MM.1S (cell line): ENCODE results near the gene KSR2.
"Not testable (repeated sequence)": the region's sequence is repeated elsewhere in the genome, so short reads cannot be mapped to it uniquely, and the experiment has no call there.

ENCODE experiments used
- DNase-seq: peaks from one replicate; pipeline ENCODE4 v3.0.0-alpha.2; 2015
- H2AFZ ChIP-seq: fragments of 300-600 bp; sonication (generic); 2 replicates; pipeline ENCODE4 v1.6.0; 2016; ENCODE audit warnings: antibody characterized with exemption, low read length
- H3F3A ChIP-seq: fragments of 300-600 bp; sonication (generic); 2 replicates; pipeline ENCODE4 v1.6.1; 2016; ENCODE audit warnings: mild to moderate bottlenecking, antibody characterized with exemption, low read length, moderate library complexity, mixed read lengths; ENCODE audit not compliant: insufficient read depth
- H3K27ac ChIP-seq: fragments of 300-600 bp; sonication (generic); 2 replicates; pipeline ENCODE4 v1.5.1; 2016; ENCODE audit warnings: mild to moderate bottlenecking, low read length
- H3K27me3 ChIP-seq: fragments of 300-600 bp; sonication (generic); replicated peaks from 2 replicates; pipeline ENCODE4 v1.6.0; 2016; ENCODE audit warnings: low read length; ENCODE audit not compliant: insufficient read depth
- H3K36me3 ChIP-seq: fragments of 300-600 bp; sonication (generic); replicated peaks from 2 replicates; pipeline ENCODE4 v1.6.1; 2016; ENCODE audit warnings: mild to moderate bottlenecking, low read length, mixed read lengths; ENCODE audit not compliant: insufficient read depth
- H3K4me1 ChIP-seq: fragments of 300-600 bp; sonication (generic); 2 replicates; pipeline ENCODE4 v1.6.1; 2016; ENCODE audit warnings: low read length, mixed read lengths
- H3K4me2 ChIP-seq: fragments of 300-600 bp; sonication (generic); 2 replicates; pipeline ENCODE4 v1.6.0; 2016; ENCODE audit warnings: low read depth, low read length
- H3K4me3 ChIP-seq: fragments of 300-600 bp; sonication (generic); 2 replicates; pipeline ENCODE4 v1.5.1; 2016; ENCODE audit warnings: low read length, mixed read lengths
- H3K79me2 ChIP-seq: fragments of 300-600 bp; sonication (generic); 2 replicates; pipeline ENCODE4 v1.6.1; 2016; ENCODE audit warnings: mixed run types, low read length, mixed read lengths
- H3K9ac ChIP-seq: fragments of 300-600 bp; sonication (generic); 2 replicates; pipeline ENCODE4 v1.6.1; 2016; ENCODE audit warnings: low read length, mixed read lengths
- H3K9me2 ChIP-seq: fragments of 300-600 bp; sonication (generic); replicated peaks from 2 replicates; pipeline ENCODE4 v1.6.1; 2016; ENCODE audit warnings: mild to moderate bottlenecking, low read length, mixed read lengths; ENCODE audit not compliant: insufficient read depth
- H3K9me3 ChIP-seq: fragments of 300-600 bp; sonication (generic); replicated peaks from 2 replicates; pipeline ENCODE4 v1.6.1; 2016; ENCODE audit warnings: mild to moderate bottlenecking, low read length, mixed read lengths; ENCODE audit not compliant: insufficient read depth
- H4K20me1 ChIP-seq: fragments of 300-600 bp; sonication (generic); 2 replicates; pipeline ENCODE4 v1.6.1; 2016; ENCODE audit warnings: mild to moderate bottlenecking, low read length, moderate library complexity, mixed read lengths; ENCODE audit not compliant: insufficient read depth
- CTCF ChIP-seq: fragments of 300-600 bp; sonication (generic); IDR thresholded peaks from 2 replicates; pipeline ENCODE4 v1.5.1; 2016; ENCODE audit warnings: antibody characterized with exemption, low read length, mixed read lengths
- EZH2 ChIP-seq: fragments of 300-600 bp; sonication (generic); optimal IDR thresholded peaks from 2 replicates; pipeline ENCODE3; 2017; ENCODE audit warnings: low read depth, mild to moderate bottlenecking, antibody characterized with exemption, low read length, mixed read lengths
- EZH2phosphoT487 ChIP-seq: fragments of 300-600 bp; sonication (generic); IDR thresholded peaks from 2 replicates; pipeline ENCODE4 v1.6.1; 2018; ENCODE audit warnings: antibody characterized with exemption, low read length

The KSR2 gene

GRCh38 chr12:117863002-117863709, 105.6 kb downstream of the KSR2 start:
- Histone ChIP-seq H3K9me2 (no peaks in the 10 kb centered on the region), H3K4me3 (no peak overlapping the region), H3K79me2 (no peaks in the 10 kb centered on the region), H3K36me3 (no peaks in the 10 kb centered on the region), H3K4me2 (no peak overlapping the region), H3K27ac (no peak overlapping the region), H4K20me1 (no peaks in the 10 kb centered on the region), H3F3A (no peaks in the 10 kb centered on the region), H3K27me3 (no peaks in the 10 kb centered on the region), H3K9ac (no peak overlapping the region), H2AFZ (no peak overlapping the region), H3K9me3 (no peaks in the 10 kb centered on the region), H3K4me1 (no peaks in the 10 kb centered on the region)
- no peak for TF ChIP-seq EZH2phosphoT487
- no peak for TF ChIP-seq CTCF
- no peak for TF ChIP-seq EZH2
- DNase-seq: no peak

GRCh38 chr12:117861691-117862090, 107.1 kb downstream of the KSR2 start:
- no peaks in the 10 kb centered on the region for H3K9me3 ChIP-seq
- H2AFZ ChIP-seq: no peak overlapping the region
- no peak overlapping the region for H3K27ac ChIP-seq
- H4K20me1 ChIP-seq: no peaks in the 10 kb centered on the region
- H3K4me1 ChIP-seq: no peaks in the 10 kb centered on the region
- no peaks in the 10 kb centered on the region for H3K36me3 ChIP-seq
- no peaks in the 10 kb centered on the region for H3K79me2 ChIP-seq
- H3K9ac ChIP-seq: no peak overlapping the region
- TF ChIP-seq EZH2phosphoT487 (no peak), EZH2 (no peak)
- no peak overlapping the region for H3K4me3 ChIP-seq
- no peaks in the 10 kb centered on the region for H3K9me2 ChIP-seq
- no peak for DNase-seq
- H3K27me3 ChIP-seq: no peaks in the 10 kb centered on the region
- no peaks in the 10 kb centered on the region for H3F3A ChIP-seq
- no peak overlapping the region for H3K4me2 ChIP-seq

- H3K9me3 ChIP-seq, H3K9ac ChIP-seq, DNase-seq, H3K4me2 ChIP-seq, H3F3A ChIP-seq, H3K4me3 ChIP-seq, H3K9me2 ChIP-seq, H3K36me3 ChIP-seq, H3K4me1 ChIP-seq, H3K27ac ChIP-seq, H3K79me2 ChIP-seq, H3K27me3 ChIP-seq, H2AFZ ChIP-seq, H4K20me1 ChIP-seq: not testable (repeated sequence)
These were observed 108.0 kb downstream of the KSR2 start for GRCh38 chr12:117860787-117861290.

GRCh38 chr12:117860111-117860510, 108.7 kb downstream of the KSR2 start:
- Histone ChIP-seq H4K20me1 (no peaks in the 10 kb centered on the region), H3F3A (no peaks in the 10 kb centered on the region), H3K79me2 (no peaks in the 10 kb centered on the region), H3K9ac (no peak overlapping the region), H3K27me3 (no peaks in the 10 kb centered on the region), H2AFZ (no peak overlapping the region), H3K4me1 (no peaks in the 10 kb centered on the region), H3K4me3 (no peak overlapping the region), H3K36me3 (no peaks in the 10 kb centered on the region), H3K27ac (no peak overlapping the region), H3K4me2 (no peak overlapping the region), H3K9me3 (no peaks in the 10 kb centered on the region), H3K9me2 (no peaks in the 10 kb centered on the region)
- no peak for DNase-seq
- TF ChIP-seq EZH2 (no peak), CTCF (no peak), EZH2phosphoT487 (no peak)
